Thyroid gland (tissue), 4 donors: ENCODE results near the gene LDB2.

Experiments used
- POLR2A ChIP-seq, 2 donors: fragments of 450-650 bp; IDR thresholded peaks; one replicate each; pipeline ENCODE4 v1.6.1; 2017; ENCODE audit warnings: antibody characterized with exemption in 2 of 2, mild to moderate bottlenecking in 2 of 2, moderate library complexity in 1 of 2
- TF ChIP-seq, protein P1 (sequence below), 6 experiments: fragments of 200-600 bp in 3 of 6; fragments of 450-650 bp in 3 of 6; sonication (generic) in 3 of 6; IDR thresholded peaks; one replicate each; pipeline ENCODE4 v1.5.1; 2016 to 2019; ENCODE audit warnings: antibody characterized with exemption in 6 of 6, mild to moderate bottlenecking in 2 of 6, inconsistent platforms in 1 of 6, moderate library complexity in 1 of 6

DNA sequence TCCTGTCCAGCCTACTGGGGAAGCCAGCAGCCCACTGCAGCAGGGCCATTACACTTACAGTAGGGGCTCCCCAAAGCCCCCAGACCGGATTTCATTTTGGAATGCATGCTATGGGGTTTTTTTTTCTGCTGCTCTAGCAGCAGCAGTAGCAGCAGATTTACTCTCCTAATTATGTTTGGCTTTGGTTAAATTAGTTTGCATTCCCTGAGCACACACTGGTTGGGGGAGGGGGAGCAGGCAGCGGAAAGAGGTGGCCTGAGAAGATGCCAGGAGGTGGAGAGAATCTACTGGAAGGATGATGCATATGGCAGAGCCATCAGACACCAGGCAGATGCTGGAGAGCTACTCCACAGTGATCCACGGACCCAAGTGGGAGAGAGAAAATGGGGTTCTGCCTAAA is 109.6 kb downstream of the LDB2 start:
- TF ChIP-seq, protein P1, sequence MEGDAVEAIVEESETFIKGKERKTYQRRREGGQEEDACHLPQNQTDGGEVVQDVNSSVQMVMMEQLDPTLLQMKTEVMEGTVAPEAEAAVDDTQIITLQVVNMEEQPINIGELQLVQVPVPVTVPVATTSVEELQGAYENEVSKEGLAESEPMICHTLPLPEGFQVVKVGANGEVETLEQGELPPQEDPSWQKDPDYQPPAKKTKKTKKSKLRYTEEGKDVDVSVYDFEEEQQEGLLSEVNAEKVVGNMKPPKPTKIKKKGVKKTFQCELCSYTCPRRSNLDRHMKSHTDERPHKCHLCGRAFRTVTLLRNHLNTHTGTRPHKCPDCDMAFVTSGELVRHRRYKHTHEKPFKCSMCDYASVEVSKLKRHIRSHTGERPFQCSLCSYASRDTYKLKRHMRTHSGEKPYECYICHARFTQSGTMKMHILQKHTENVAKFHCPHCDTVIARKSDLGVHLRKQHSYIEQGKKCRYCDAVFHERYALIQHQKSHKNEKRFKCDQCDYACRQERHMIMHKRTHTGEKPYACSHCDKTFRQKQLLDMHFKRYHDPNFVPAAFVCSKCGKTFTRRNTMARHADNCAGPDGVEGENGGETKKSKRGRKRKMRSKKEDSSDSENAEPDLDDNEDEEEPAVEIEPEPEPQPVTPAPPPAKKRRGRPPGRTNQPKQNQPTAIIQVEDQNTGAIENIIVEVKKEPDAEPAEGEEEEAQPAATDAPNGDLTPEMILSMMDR (IDR thresholded peaks at IDR 0.05) = no peak
- no peak for TF ChIP-seq POLR2A (IDR thresholded peaks at IDR 0.05)
